NCI-H146 treated with DMSO at 0.1 percent for 48 hours (cell line): Measurements from ENCODE around the gene MPZL1.

Experiments
- DNase-seq: peaks from one replicate; lab custom pipeline; 2025; ENCODE audit not compliant: unreplicated experiment; lab: John Stamatoyannopoulos, UW

Gene MPZL1

GRCh38 chr1:167721617-167722151 lies at the start of gene MPZL1:
TSS of gene MPZL1 (plus strand) at chr1:167721982. CDS start at chr1:167722152, 170 bp downstream.
- DNase-seq: peak; percentile 76

- no peak for DNase-seq
Observed at GRCh38 chr1:167672831-167673230, 49.0 kb upstream of the MPZL1 start.

- DNase-seq: no peak
Observed at GRCh38 chr1:167673265-167673664, 48.5 kb upstream of the MPZL1 start.

GRCh38 chr1:167674156-167674555 lies 47.6 kb upstream of the MPZL1 start:
- no peak for DNase-seq

GRCh38 chr1:167675440-167675839 lies 46.3 kb upstream of the MPZL1 start:
- no peak for DNase-seq

- DNase-seq: no peak
Observed at GRCh38 chr1:167676205-167676915, 45.4 kb upstream of the MPZL1 start.

GRCh38 chr1:167676916-167677848 lies 44.6 kb upstream of the MPZL1 start:
- no peak for DNase-seq

- DNase-seq: no peak
Observed at GRCh38 chr1:167678422-167678821, 43.4 kb upstream of the MPZL1 start.

- no peak for DNase-seq
Observed at GRCh38 chr1:167678838-167679237, 42.9 kb upstream of the MPZL1 start.

- DNase-seq: no peak
Observed at GRCh38 chr1:167679714-167680113, 42.1 kb upstream of the MPZL1 start.

GRCh38 chr1:167681024-167681423 lies 40.8 kb upstream of the MPZL1 start:
- no peak for DNase-seq

GRCh38 chr1:167681451-167682098 lies 40.2 kb upstream of the MPZL1 start:
- no peak for DNase-seq

- no peak for DNase-seq
Observed at GRCh38 chr1:167683226-167683625, 38.6 kb upstream of the MPZL1 start.

- no peak for DNase-seq
Observed at GRCh38 chr1:167683641-167684502, 37.9 kb upstream of the MPZL1 start.

GRCh38 chr1:167685844-167686243 lies 35.9 kb upstream of the MPZL1 start:
- no peak for DNase-seq

GRCh38 chr1:167687919-167688519 lies 33.8 kb upstream of the MPZL1 start:
- DNase-seq: peak; percentile 57

- DNase-seq: no peak
Observed at GRCh38 chr1:167689567-167689920, 32.2 kb upstream of the MPZL1 start.

- no peak for DNase-seq
Observed at GRCh38 chr1:167690053-167690452, 31.7 kb upstream of the MPZL1 start.

- DNase-seq: no peak
Observed at GRCh38 chr1:167693425-167694045, 28.2 kb upstream of the MPZL1 start.

GRCh38 chr1:167694691-167695090 lies 27.1 kb upstream of the MPZL1 start:
- DNase-seq: no peak
